HepG2 (cell line): ENCODE data around the gene USF1. TPM values are rescaled to one million over a fixed set of nuclear protein-coding genes. Genes with fewer than 3 reads are reported as not detected.

Experiments
- ATAC-seq: fragments of 200-7000 bp; cut with Tn5 transposase; 3 replicates; pipeline ENCODE4 v1.9.1; 2020; ENCODE audit warnings: mild to moderate bottlenecking, moderate library complexity
- BruUV-seq: library from RNA; stranded (reverse); fragments of 400-500 nt; replicated peaks from 2 replicates; lab custom pipeline; 2021; lab: Mats Ljungman, UMichigan
- CTCF ChIA-PET: fragments of 300-600 bp; formaldehyde crosslinking; extraction: SDS; loops from one replicate; lab custom pipeline; 2021; ENCODE audit warnings: low total read pairs, inconsistent platforms, low intra/inter-chr PET ratio; lab: Yijun Ruan, JAX
- POLR2A ChIA-PET: fragments of 350-600 bp; sonication (Branson Sonifier 250); formaldehyde crosslinking; loops from one replicate; lab custom pipeline; 2020; ENCODE audit warnings: antibody characterized with exemption, inconsistent platforms; lab: Yijun Ruan, JAX
- DNase-seq: peaks from one replicate; pipeline ENCODE4 v3.0.0-alpha.2; 2015; ENCODE audit warnings: low spot score
- FAIRE-seq: peaks from 3 replicates; lab custom pipeline; 2011; peaks lifted over from hg19 to GRCh38; lab: Jason Lieb, UNC
- H2AFZ ChIP-seq: one replicate; pipeline ENCODE4 v1.6.1; 2011; ENCODE audit warnings: low read length, inconsistent platforms
- H3K27ac ChIP-seq: fragments of 300-600 bp; 3 replicates; pipeline ENCODE4 v1.8.0; 2011; ENCODE audit warnings: mixed run types, mild to moderate bottlenecking, mixed read lengths, low read length, inconsistent platforms; ENCODE audit not compliant: insufficient read depth; ENCODE audit errors: extremely low read length
- H3K27me3 ChIP-seq, 2 experiments: fragments of 200-600 bp in 1 of 2; 2 replicates in 1 of 2; 3 replicates in 1 of 2; pipeline versions ENCODE4 v1.6.0 to v1.8.0; 2011; ENCODE audit warnings: low read length in 2 of 2, mild to moderate bottlenecking in 2 of 2, moderate library complexity in 2 of 2, inconsistent platforms in 1 of 2; ENCODE audit not compliant: insufficient read depth in 2 of 2, control insufficient read depth in 1 of 2
- H3K36me3 ChIP-seq, 2 experiments: fragments of 200-600 bp in 1 of 2; replicated peaks in 1 of 2; 2 replicates in 1 of 2; 3 replicates in 1 of 2; pipeline versions ENCODE4 v1.5.1 to v1.8.0; 2011; ENCODE audit warnings: low read length in 2 of 2, inconsistent platforms in 1 of 2; ENCODE audit not compliant: insufficient read depth in 2 of 2, control insufficient read depth in 1 of 2
- H3K4me1 ChIP-seq: 2 replicates; pipeline ENCODE4 v1.5.1; 2012; ENCODE audit warnings: low read length, inconsistent platforms; ENCODE audit not compliant: insufficient read depth
- H3K4me2 ChIP-seq: 2 replicates; pipeline ENCODE4 v1.6.0; 2011; ENCODE audit warnings: low read depth, low read length, inconsistent platforms
- H3K4me3 ChIP-seq, 3 experiments: fragments of 200-600 bp in 1 of 3; sonication (generic), shearing (Covaris generic) in 1 of 3; replicated peaks in 1 of 3; 2 replicates each; pipeline ENCODE4 v1.5.1; 2011 to 2016; ENCODE audit warnings: low read length in 3 of 3, inconsistent platforms in 2 of 3, low read depth in 2 of 3, mild to moderate bottlenecking in 2 of 3, control low read depth in 1 of 3, mixed read lengths in 1 of 3; ENCODE audit not compliant: insufficient read depth in 1 of 3
- H3K79me2 ChIP-seq: one replicate; pipeline ENCODE4 v1.6.1; 2011; ENCODE audit warnings: low read length, inconsistent platforms; ENCODE audit not compliant: insufficient read depth
- H3K9ac ChIP-seq: 2 replicates; pipeline ENCODE4 v1.6.0; 2011; ENCODE audit warnings: mild to moderate bottlenecking, low read depth, low read length, inconsistent platforms; ENCODE audit not compliant: insufficient read depth
- H3K9me3 ChIP-seq: 2 replicates; pipeline ENCODE4 v1.5.1; 2012; ENCODE audit warnings: mild to moderate bottlenecking, low read length
- H4K20me1 ChIP-seq: 2 replicates; pipeline ENCODE4 v1.6.0; 2011; ENCODE audit warnings: inconsistent platforms, mild to moderate bottlenecking, low read length, moderate library complexity; ENCODE audit not compliant: insufficient read depth
- FIP1L1 ChIP-seq: fragments of 200-400 bp; formaldehyde crosslinking; IDR thresholded peaks from 2 replicates; pipeline ENCODE4 v1.6.1; 2018; ENCODE audit warnings: low read depth, mild to moderate bottlenecking, low read length, moderate library complexity, borderline replicate concordance; ENCODE audit not compliant: insufficient read depth
- FOXK1 ChIP-seq: sonication (generic); formaldehyde crosslinking; IDR thresholded peaks from 2 replicates; pipeline ENCODE4 v1.4.0; 2020; ENCODE audit warnings: low read depth, missing genetic modification reagents, borderline replicate concordance
- MIER2 ChIP-seq: IDR thresholded peaks from 2 replicates; pipeline ENCODE4 v1.6.1; 2016; ENCODE audit warnings: missing biosample characterization, missing genetic modification reagents
- SNAPC4 ChIP-seq: sonication (generic); formaldehyde crosslinking; IDR thresholded peaks from 2 replicates; pipeline ENCODE4 v1.4.0; 2020; ENCODE audit warnings: mild to moderate bottlenecking, missing genetic modification reagents
- ZBTB40 ChIP-seq, 2 experiments: fragments of 450-650 bp in 1 of 2; sonication (generic) in 1 of 2; formaldehyde crosslinking in 1 of 2; IDR thresholded peaks; 2 replicates each; pipeline versions ENCODE4 v1.6.1 to v1.8.0; 2016 to 2022; ENCODE audit warnings: antibody characterized with exemption in 1 of 2, mild to moderate bottlenecking in 1 of 2, missing genetic modification reagents in 1 of 2
- ZNF552 ChIP-seq: sonication (generic); formaldehyde crosslinking; IDR thresholded peaks from 2 replicates; pipeline ENCODE4 v1.9.0; 2022; ENCODE audit warnings: missing genetic modification reagents, mild to moderate bottlenecking, borderline replicate concordance
- ZNF839 ChIP-seq: sonication (generic); formaldehyde crosslinking; IDR thresholded peaks from 2 replicates; pipeline ENCODE4 v1.4.0; 2020; ENCODE audit warnings: missing genetic modification reagents, mild to moderate bottlenecking, borderline replicate concordance
- WGBS: methylation state at CpG from one replicate; pipeline ENCODE4 v1.1.6; 2017; ENCODE audit warnings: low lambda C conversion rate; 5-methylcytosine and 5-hydroxymethylcytosine counted together
- in situ Hi-C: cut with HindIII; loops from 2 replicates; pipeline ENCODE4 v1.10.0; 2017; ENCODE audit warnings: low pct_unique_long_range_greater_than_20kb; ENCODE audit not compliant: extremely low pct_ligation_motif_present
- intact Hi-C: fragments of 100-400 bp; cut with micrococcal nuclease; formaldehyde crosslinking; loops from one replicate; pipeline ENCODE4 v1.10.0; 2022; ENCODE audit not compliant: unreplicated experiment
- polyA plus RNA-seq, 8 experiments: library from polyadenylated mRNA; depleted of rRNA in 3 of 8; stranded (reverse) in 7 of 8; unstranded in 1 of 8; fragments of >200 nt; fragmentation: Illumina TruSeq in 4 of 8; extraction: Trizol in 4 of 8; gene quantifications; 2 replicates each; pipeline versions ENCODE4 v1.2.1 to v1.2.3, GENCODE V29; 2011 to 2016; ENCODE audit warnings: low read depth in 4 of 8, missing spikeins in 1 of 8, mixed read lengths in 1 of 8; ENCODE audit not compliant: insufficient read depth in 1 of 8
- total RNA-seq, 5 experiments: library from RNA; depleted of rRNA; stranded (reverse); fragments of >200 nt; fragmentation: Illumina TruSeq; extraction: Trizol; gene quantifications; 2 replicates each; pipeline ENCODE4 v1.2.3, GENCODE V29; 2016; ENCODE audit warnings: low read depth in 1 of 5

USF1 gene
- total and polyA plus RNA-seq, 2 of the 13 experiments (the other 11 are each of a cell fraction or from before 2014, with no cell fraction given): 26.9 to 39.4 TPM

GRCh38 chr1:161069731-161070270 lies 24.0 kb upstream of the USF1 start, which contains the start of gene ARHGAP30 (continued):
- TF ChIP-seq ZBTB40 (IDR thresholded peaks at IDR 0.05) (no peak), ZBTB40 (CRISPR knock-in tag; IDR thresholded peaks at IDR 0.05) (no peak)

- WGBS: 82% methylated on average over 9 of the region's 9 CpGs
- Histone ChIP-seq H2AFZ (no peak overlapping the region), H4K20me1 (no peaks in the 10 kb centered on the region), H3K9ac (no peak overlapping the region), H3K9me3 (no peaks in the 10 kb centered on the region), H3K4me3 (no peak overlapping the region), H3K4me2 (no peak overlapping the region), H3K27me3 (no peaks in the 10 kb centered on the region), H3K36me3 (no peaks in the 10 kb centered on the region), H3K4me1 (peaks cover 25% of the 10 kb centered on the region), H3K27ac (no peak overlapping the region), H3K79me2 (no peaks in the 10 kb centered on the region)
- BruUV-seq: no TSS peak
- intact Hi-C loops (no loop called here), in situ Hi-C loops (no loop called here)
- ChIA-PET CTCF (no interaction called here), POLR2A (no interaction called here)
- ATAC-seq (no peak), FAIRE-seq (no peak), DNase-seq (no peak)
- TF ChIP-seq ZNF552 (CRISPR knock-in tag) (no peak), FIP1L1 (no peak), MIER2 (CRISPR knock-in tag) (no peak), SNAPC4 (no peak), FOXK1 (CRISPR knock-in tag) (no peak), ZNF839 (no peak)
Measured at GRCh38 chr1:161069241-161069640, 23.5 kb upstream of the USF1 start.
